HepG2 (cell line): ENCODE data around the gene NKAIN2. TPM values are rescaled to one million over a fixed set of nuclear protein-coding genes. Genes with fewer than 3 reads are reported as not detected.

Experiments
- ATAC-seq: fragments of 200-7000 bp; cut with Tn5 transposase; 3 replicates; pipeline ENCODE4 v1.9.1; 2020; ENCODE audit warnings: mild to moderate bottlenecking, moderate library complexity
- BruUV-seq: library from RNA; stranded (reverse); fragments of 400-500 nt; replicated peaks from 2 replicates; lab custom pipeline; 2021; lab: Mats Ljungman, UMichigan
- CTCF ChIA-PET: fragments of 300-600 bp; formaldehyde crosslinking; extraction: SDS; loops from one replicate; lab custom pipeline; 2021; ENCODE audit warnings: low total read pairs, inconsistent platforms, low intra/inter-chr PET ratio; lab: Yijun Ruan, JAX
- POLR2A ChIA-PET: fragments of 350-600 bp; sonication (Branson Sonifier 250); formaldehyde crosslinking; loops from one replicate; lab custom pipeline; 2020; ENCODE audit warnings: antibody characterized with exemption, inconsistent platforms; lab: Yijun Ruan, JAX
- DNase-seq: peaks from one replicate; pipeline ENCODE4 v3.0.0-alpha.2; 2015; ENCODE audit warnings: low spot score
- FAIRE-seq: peaks from 3 replicates; lab custom pipeline; 2011; peaks lifted over from hg19 to GRCh38; lab: Jason Lieb, UNC
- H2AFZ ChIP-seq: one replicate; pipeline ENCODE4 v1.6.1; 2011; ENCODE audit warnings: low read length, inconsistent platforms
- H3K27ac ChIP-seq: fragments of 300-600 bp; 3 replicates; pipeline ENCODE4 v1.8.0; 2011; ENCODE audit warnings: mixed run types, mild to moderate bottlenecking, mixed read lengths, low read length, inconsistent platforms; ENCODE audit not compliant: insufficient read depth; ENCODE audit errors: extremely low read length
- H3K27me3 ChIP-seq, 2 experiments: fragments of 200-600 bp in 1 of 2; 2 replicates in 1 of 2; 3 replicates in 1 of 2; pipeline versions ENCODE4 v1.6.0 to v1.8.0; 2011; ENCODE audit warnings: low read length in 2 of 2, mild to moderate bottlenecking in 2 of 2, moderate library complexity in 2 of 2, inconsistent platforms in 1 of 2; ENCODE audit not compliant: insufficient read depth in 2 of 2, control insufficient read depth in 1 of 2
- H3K36me3 ChIP-seq, 2 experiments: fragments of 200-600 bp in 1 of 2; replicated peaks in 1 of 2; 2 replicates in 1 of 2; 3 replicates in 1 of 2; pipeline versions ENCODE4 v1.5.1 to v1.8.0; 2011; ENCODE audit warnings: low read length in 2 of 2, inconsistent platforms in 1 of 2; ENCODE audit not compliant: insufficient read depth in 2 of 2, control insufficient read depth in 1 of 2
- H3K4me1 ChIP-seq: 2 replicates; pipeline ENCODE4 v1.5.1; 2012; ENCODE audit warnings: low read length, inconsistent platforms; ENCODE audit not compliant: insufficient read depth
- H3K4me2 ChIP-seq: 2 replicates; pipeline ENCODE4 v1.6.0; 2011; ENCODE audit warnings: low read depth, low read length, inconsistent platforms
- H3K4me3 ChIP-seq, 3 experiments: fragments of 200-600 bp in 1 of 3; sonication (generic), shearing (Covaris generic) in 1 of 3; replicated peaks in 1 of 3; 2 replicates each; pipeline ENCODE4 v1.5.1; 2011 to 2016; ENCODE audit warnings: low read length in 3 of 3, inconsistent platforms in 2 of 3, low read depth in 2 of 3, mild to moderate bottlenecking in 2 of 3, control low read depth in 1 of 3, mixed read lengths in 1 of 3; ENCODE audit not compliant: insufficient read depth in 1 of 3
- H3K79me2 ChIP-seq: one replicate; pipeline ENCODE4 v1.6.1; 2011; ENCODE audit warnings: low read length, inconsistent platforms; ENCODE audit not compliant: insufficient read depth
- H3K9ac ChIP-seq: 2 replicates; pipeline ENCODE4 v1.6.0; 2011; ENCODE audit warnings: mild to moderate bottlenecking, low read depth, low read length, inconsistent platforms; ENCODE audit not compliant: insufficient read depth
- H3K9me3 ChIP-seq: 2 replicates; pipeline ENCODE4 v1.5.1; 2012; ENCODE audit warnings: mild to moderate bottlenecking, low read length
- H4K20me1 ChIP-seq: 2 replicates; pipeline ENCODE4 v1.6.0; 2011; ENCODE audit warnings: inconsistent platforms, mild to moderate bottlenecking, low read length, moderate library complexity; ENCODE audit not compliant: insufficient read depth
- ARNT2 ChIP-seq: sonication (generic); formaldehyde crosslinking; IDR thresholded peaks from 2 replicates; pipeline ENCODE4 v1.8.0; 2022; ENCODE audit warnings: mild to moderate bottlenecking, low read depth, missing genetic modification reagents, moderate library complexity
- ATM ChIP-seq: fragments of 450-650 bp; IDR thresholded peaks from 2 replicates; pipeline ENCODE4 v1.7.1; 2017; ENCODE audit warnings: mild to moderate bottlenecking, borderline replicate concordance
- GATAD1 ChIP-seq: IDR thresholded peaks from 2 replicates; pipeline ENCODE4 v1.6.1; 2016; ENCODE audit warnings: missing genetic modification reagents, missing compliant biosample characterization
- HOXA9 ChIP-seq: sonication (generic); formaldehyde crosslinking; IDR thresholded peaks from 2 replicates; pipeline ENCODE4 v1.8.1; 2022; ENCODE audit warnings: missing genetic modification reagents, mild to moderate bottlenecking, moderate library complexity, borderline replicate concordance
- KLF11 ChIP-seq: IDR thresholded peaks from 2 replicates; pipeline ENCODE4 v1.6.1; 2016; ENCODE audit warnings: missing compliant biosample characterization
- PAF1 ChIP-seq: IDR thresholded peaks from 2 replicates; pipeline ENCODE4 v1.6.1; 2016; ENCODE audit warnings: missing genetic modification reagents, missing compliant biosample characterization
- POLR2A ChIP-seq, 2 experiments: IDR thresholded peaks; 2 replicates each; pipeline ENCODE4 v1.6.1; 2011; ENCODE audit warnings: low read depth in 2 of 2, low read length in 2 of 2, mild to moderate bottlenecking in 1 of 2, moderate library complexity in 1 of 2; ENCODE audit not compliant: insufficient read depth in 1 of 2
- YY1 ChIP-seq: IDR thresholded peaks from 2 replicates; pipeline ENCODE4 v1.6.1; 2011; ENCODE audit warnings: low read length, low read depth, moderate library complexity, mild to moderate bottlenecking; ENCODE audit not compliant: insufficient read depth, insufficient replicate concordance
- ZBTB1 ChIP-seq: sonication (generic); formaldehyde crosslinking; IDR thresholded peaks from 2 replicates; pipeline ENCODE4 v1.4.0; 2020; ENCODE audit warnings: missing genetic modification reagents, borderline replicate concordance
- ZBTB34 ChIP-seq: sonication (generic); formaldehyde crosslinking; IDR thresholded peaks from 2 replicates; pipeline ENCODE4 v1.8.0; 2022; ENCODE audit warnings: mild to moderate bottlenecking, missing genetic modification reagents
- ZC3H4 ChIP-seq: sonication (generic); formaldehyde crosslinking; IDR thresholded peaks from 2 replicates; pipeline ENCODE4 v1.4.0; 2020; ENCODE audit warnings: missing genetic modification reagents, borderline replicate concordance
- ZNF280B ChIP-seq: sonication (generic); formaldehyde crosslinking; IDR thresholded peaks from 2 replicates; pipeline ENCODE4 v1.5.0; 2020; ENCODE audit warnings: missing genetic modification reagents, mild to moderate bottlenecking, borderline replicate concordance
- ZNF557 ChIP-seq: sonication (generic); formaldehyde crosslinking; IDR thresholded peaks from 2 replicates; pipeline ENCODE4 v1.4.0; 2020; ENCODE audit warnings: missing genetic modification reagents
- ZNF616 ChIP-seq: sonication (generic); formaldehyde crosslinking; IDR thresholded peaks from 2 replicates; pipeline ENCODE4 v1.5.0; 2020; ENCODE audit warnings: low read depth, mild to moderate bottlenecking, missing genetic modification reagents
- ZNF749 ChIP-seq: sonication (generic); formaldehyde crosslinking; IDR thresholded peaks from 2 replicates; pipeline ENCODE4 v1.8.0; 2022; ENCODE audit warnings: mild to moderate bottlenecking, missing genetic modification reagents, moderate library complexity, borderline replicate concordance
- WGBS: methylation state at CpG from one replicate; pipeline ENCODE4 v1.1.6; 2017; ENCODE audit warnings: low lambda C conversion rate; 5-methylcytosine and 5-hydroxymethylcytosine counted together
- in situ Hi-C: cut with HindIII; loops from 2 replicates; pipeline ENCODE4 v1.10.0; 2017; ENCODE audit warnings: low pct_unique_long_range_greater_than_20kb; ENCODE audit not compliant: extremely low pct_ligation_motif_present
- intact Hi-C: fragments of 100-400 bp; cut with micrococcal nuclease; formaldehyde crosslinking; loops from one replicate; pipeline ENCODE4 v1.10.0; 2022; ENCODE audit not compliant: unreplicated experiment
- polyA plus RNA-seq, 8 experiments: library from polyadenylated mRNA; depleted of rRNA in 3 of 8; stranded (reverse) in 7 of 8; unstranded in 1 of 8; fragments of >200 nt; fragmentation: Illumina TruSeq in 4 of 8; extraction: Trizol in 4 of 8; gene quantifications; 2 replicates each; pipeline versions ENCODE4 v1.2.1 to v1.2.3, GENCODE V29; 2011 to 2016; ENCODE audit warnings: low read depth in 4 of 8, missing spikeins in 1 of 8, mixed read lengths in 1 of 8; ENCODE audit not compliant: insufficient read depth in 1 of 8
- total RNA-seq, 5 experiments: library from RNA; depleted of rRNA; stranded (reverse); fragments of >200 nt; fragmentation: Illumina TruSeq; extraction: Trizol; gene quantifications; 2 replicates each; pipeline ENCODE4 v1.2.3, GENCODE V29; 2016; ENCODE audit warnings: low read depth in 1 of 5

The NKAIN2 gene
- total and polyA plus RNA-seq, 2 of the 13 experiments (the other 11 are each of a cell fraction or from before 2014, with no cell fraction given), result not detected

GRCh38 chr6:124008988-124009765, 205.5 kb downstream of the NKAIN2 start:
- Histone ChIP-seq H3K9me3 (no peaks in the 10 kb centered on the region), H3K36me3 (no peaks in the 10 kb centered on the region), H2AFZ (no peak overlapping the region), H3K27ac (no peak overlapping the region), H3K4me1 (peaks cover 14% of the 10 kb centered on the region), H3K4me3 (no peak overlapping the region), H3K4me2 (no peak overlapping the region), H3K79me2 (no peaks in the 10 kb centered on the region), H3K9ac (no peak overlapping the region)
- in situ Hi-C loops (no loop called here), intact Hi-C loops (no loop called here)
- no TSS peak for BruUV-seq
- ChIA-PET POLR2A (no interaction called here), CTCF (no interaction called here)
- WGBS, result 28% methylated on average over 6 of the region's 6 CpGs
- DNase-seq (no peak), FAIRE-seq (no peak), ATAC-seq (no peak)
- TF ChIP-seq ZBTB1 (CRISPR knock-in tag), result no peak
- no peak for TF ChIP-seq ARNT2 (CRISPR knock-in tag)
- TF ChIP-seq ZC3H4 (CRISPR knock-in tag), result no peak
- TF ChIP-seq ZBTB34 (CRISPR knock-in tag), result no peak
- TF ChIP-seq ZNF557 (CRISPR knock-in tag), result no peak
- TF ChIP-seq KLF11 (CRISPR knock-in tag), result no peak
- TF ChIP-seq ATM, result no peak
- no peak for TF ChIP-seq ZNF616
- TF ChIP-seq PAF1, result no peak
- TF ChIP-seq YY1, result no peak
- no peak for TF ChIP-seq ZNF280B
- no peak for TF ChIP-seq ZNF749 (CRISPR knock-in tag)
- no peak for TF ChIP-seq HOXA9 (CRISPR knock-in tag)
- TF ChIP-seq POLR2A (IDR thresholded peaks at IDR 0.05; ENCODE audit: insufficient read depth in 1 of 2, low read depth in 2 of 2, low read length in 2 of 2), result no peak
- no peak for TF ChIP-seq GATAD1 (CRISPR knock-in tag)
- TF ChIP-seq, all 625 proteins: peak for 0
- Histone ChIP-seq H4K20me1 (no peaks in the 10 kb centered on the region), H3K27me3 (no peaks in the 10 kb centered on the region)
